Measurements from ENCODE around the gene CD48. TPM values are rescaled to one million over a fixed set of nuclear protein-coding genes. Genes with fewer than 3 reads are reported as not detected.

CD48 gene
- polyA plus RNA-seq = 1 to 10 TPM; 3.3 to 4.6 TPM

GRCh38 chr1:160711602-160712311, at the start of gene CD48:
TSS of gene CD48 (minus strand) at chr1:160711822. CDS start at chr1:160711763, 59 bp downstream.
- Histone ChIP-seq H3K36me3 (ENCODE audit: control insufficient read depth in 2 of 2, insufficient read depth in 2 of 2, low read length in 1 of 2) (no peaks in the 10 kb centered on the region), H3K27me3 (ENCODE audit: control insufficient read depth in 1 of 2, insufficient read depth in 2 of 2, low read length in 2 of 2) (no peaks in the 10 kb centered on the region), H3K9me3 (ENCODE audit: control insufficient read depth in 2 of 2, insufficient read depth in 1 of 2, low read depth in 1 of 2, low read length in 1 of 2) (no peaks in the 10 kb centered on the region), H3K4me3 (ENCODE audit: low read depth in 1 of 2, low read length in 2 of 2) (peak within 1 kb of the TSS; percentile 27 to 28), H3K27ac (ENCODE audit: low read depth in 2 of 2, low read length in 1 of 2) (peak within 1 kb of the TSS; percentile 49 to 57), H3K4me1 (ENCODE audit: control insufficient read depth in 2 of 2, insufficient read depth in 2 of 2, low read length in 1 of 2) (no peaks in the 10 kb centered on the region)
- 54 to 66% methylated on average over 9 of the region's 9 CpGs for WGBS, 2 donors

GRCh38 chr1:160761046-160761445, 49.4 kb upstream of the CD48 start:
- Histone ChIP-seq H3K4me3 (ENCODE audit: low read depth in 1 of 2, low read length in 2 of 2) (no peak overlapping the region), H3K27ac (ENCODE audit: low read depth in 2 of 2, low read length in 1 of 2) (peak overlapping the region in 1 of 2 donors; percentile 21), H3K27me3 (ENCODE audit: control insufficient read depth in 1 of 2, insufficient read depth in 2 of 2, low read length in 2 of 2) (no peaks in the 10 kb centered on the region), H3K36me3 (ENCODE audit: control insufficient read depth in 2 of 2, insufficient read depth in 2 of 2, low read length in 1 of 2) (no peaks in the 10 kb centered on the region), H3K4me1 (ENCODE audit: control insufficient read depth in 2 of 2, insufficient read depth in 2 of 2, low read length in 1 of 2) (peaks cover 0 to 5% of the 10 kb centered on the region in 2 donors), H3K9me3 (ENCODE audit: control insufficient read depth in 2 of 2, insufficient read depth in 1 of 2, low read depth in 1 of 2, low read length in 1 of 2) (no peaks in the 10 kb centered on the region)
- 74 to 86% methylated on average over 4 of the region's 4 CpGs for WGBS, 2 donors

GRCh38 chr1:160759740-160760139, 48.1 kb upstream of the CD48 start:
- Histone ChIP-seq H3K4me3 (ENCODE audit: low read depth in 1 of 2, low read length in 2 of 2) (no peak overlapping the region), H3K36me3 (ENCODE audit: control insufficient read depth in 2 of 2, insufficient read depth in 2 of 2, low read length in 1 of 2) (no peaks in the 10 kb centered on the region)

GRCh38 chr1:160758521-160758920, 46.9 kb upstream of the CD48 start:
- Histone ChIP-seq H3K36me3 (ENCODE audit: control insufficient read depth in 2 of 2, insufficient read depth in 2 of 2, low read length in 1 of 2) (no peaks in the 10 kb centered on the region), H3K27ac (ENCODE audit: low read depth in 2 of 2, low read length in 1 of 2) (no peak overlapping the region), H3K4me3 (ENCODE audit: low read depth in 1 of 2, low read length in 2 of 2) (no peak overlapping the region), H3K4me1 (ENCODE audit: control insufficient read depth in 2 of 2, insufficient read depth in 2 of 2, low read length in 1 of 2) (peaks cover 0 to 5% of the 10 kb centered on the region in 2 donors), H3K9me3 (ENCODE audit: control insufficient read depth in 2 of 2, insufficient read depth in 1 of 2, low read depth in 1 of 2, low read length in 1 of 2) (no peaks in the 10 kb centered on the region), H3K27me3 (ENCODE audit: control insufficient read depth in 1 of 2, insufficient read depth in 2 of 2, low read length in 2 of 2) (no peaks in the 10 kb centered on the region)
- 89 to 90% methylated on average over 2 of the region's 2 CpGs for WGBS, 2 donors

More at GRCh38 chr1:160759740-160760139, 48.1 kb upstream of the CD48 start:
- Histone ChIP-seq H3K27ac (ENCODE audit: low read depth in 2 of 2, low read length in 1 of 2) (no peak overlapping the region), H3K4me1 (ENCODE audit: control insufficient read depth in 2 of 2, insufficient read depth in 2 of 2, low read length in 1 of 2) (peaks cover 0 to 5% of the 10 kb centered on the region in 2 donors), H3K27me3 (ENCODE audit: control insufficient read depth in 1 of 2, insufficient read depth in 2 of 2, low read length in 2 of 2) (no peaks in the 10 kb centered on the region), H3K9me3 (ENCODE audit: control insufficient read depth in 2 of 2, insufficient read depth in 1 of 2, low read depth in 1 of 2, low read length in 1 of 2) (no peaks in the 10 kb centered on the region)

- H3K4me1 ChIP-seq (ENCODE audit: control insufficient read depth in 2 of 2, insufficient read depth in 2 of 2, low read length in 1 of 2) = peaks cover 0 to 2% of the 10 kb centered on the region in 2 donors
- peak overlapping the region; percentile 4 to 40 for H3K27ac ChIP-seq (ENCODE audit: low read depth in 2 of 2, low read length in 1 of 2)
- no peaks in the 10 kb centered on the region for H3K9me3 ChIP-seq (ENCODE audit: control insufficient read depth in 2 of 2, insufficient read depth in 1 of 2, low read depth in 1 of 2, low read length in 1 of 2)
- 85 to 90% methylated on average over 2 of the region's 2 CpGs for WGBS, 2 donors
- H3K27me3 ChIP-seq (ENCODE audit: control insufficient read depth in 1 of 2, insufficient read depth in 2 of 2, low read length in 2 of 2) = no peaks in the 10 kb centered on the region
- no peaks in the 10 kb centered on the region for H3K36me3 ChIP-seq (ENCODE audit: control insufficient read depth in 2 of 2, insufficient read depth in 2 of 2, low read length in 1 of 2)
- no peak overlapping the region for H3K4me3 ChIP-seq (ENCODE audit: low read depth in 1 of 2, low read length in 2 of 2)
These were observed 45.2 kb upstream of the CD48 start for GRCh38 chr1:160756849-160757201.

- H3K27me3 ChIP-seq (ENCODE audit: control insufficient read depth in 1 of 2, insufficient read depth in 2 of 2, low read length in 2 of 2) = no peaks in the 10 kb centered on the region
- WGBS, 2 donors = 62 to 69% methylated on average over 5 of the region's 5 CpGs
- no peaks in the 10 kb centered on the region for H3K36me3 ChIP-seq (ENCODE audit: control insufficient read depth in 2 of 2, insufficient read depth in 2 of 2, low read length in 1 of 2)
- no peaks in the 10 kb centered on the region for H3K9me3 ChIP-seq (ENCODE audit: control insufficient read depth in 2 of 2, insufficient read depth in 1 of 2, low read depth in 1 of 2, low read length in 1 of 2)
- H3K27ac ChIP-seq (ENCODE audit: low read depth in 2 of 2, low read length in 1 of 2) = peak overlapping the region in 1 of 2 donors; percentile 40
- H3K4me3 ChIP-seq (ENCODE audit: low read depth in 1 of 2, low read length in 2 of 2) = no peak overlapping the region
- H3K4me1 ChIP-seq (ENCODE audit: control insufficient read depth in 2 of 2, insufficient read depth in 2 of 2, low read length in 1 of 2) = no peaks in the 10 kb centered on the region
These were observed 44.6 kb upstream of the CD48 start for GRCh38 chr1:160755911-160756848.

- no peaks in the 10 kb centered on the region for H3K4me1 ChIP-seq (ENCODE audit: control insufficient read depth in 2 of 2, insufficient read depth in 2 of 2, low read length in 1 of 2)
- no peaks in the 10 kb centered on the region for H3K36me3 ChIP-seq (ENCODE audit: control insufficient read depth in 2 of 2, insufficient read depth in 2 of 2, low read length in 1 of 2)
- no peak overlapping the region for H3K4me3 ChIP-seq (ENCODE audit: low read depth in 1 of 2, low read length in 2 of 2)
- no peaks in the 10 kb centered on the region for H3K27me3 ChIP-seq (ENCODE audit: control insufficient read depth in 1 of 2, insufficient read depth in 2 of 2, low read length in 2 of 2)
- H3K27ac ChIP-seq (ENCODE audit: low read depth in 2 of 2, low read length in 1 of 2) = no peak overlapping the region
- H3K9me3 ChIP-seq (ENCODE audit: control insufficient read depth in 2 of 2, insufficient read depth in 1 of 2, low read depth in 1 of 2, low read length in 1 of 2) = no peaks in the 10 kb centered on the region
- WGBS, 2 donors = 80 to 84% methylated on average over 2 of the region's 2 CpGs
These were observed 43.8 kb upstream of the CD48 start for GRCh38 chr1:160755461-160755860.

GRCh38 chr1:160753594-160753993, 42.0 kb upstream of the CD48 start:
- H3K27ac ChIP-seq (ENCODE audit: low read depth in 2 of 2, low read length in 1 of 2) = no peak overlapping the region

GRCh38 chr1:160752924-160753323, 41.3 kb upstream of the CD48 start:
- Histone ChIP-seq H3K36me3 (ENCODE audit: control insufficient read depth in 2 of 2, insufficient read depth in 2 of 2, low read length in 1 of 2) (no peaks in the 10 kb centered on the region), H3K27me3 (ENCODE audit: control insufficient read depth in 1 of 2, insufficient read depth in 2 of 2, low read length in 2 of 2) (no peaks in the 10 kb centered on the region), H3K4me3 (ENCODE audit: low read depth in 1 of 2, low read length in 2 of 2) (no peak overlapping the region), H3K27ac (ENCODE audit: low read depth in 2 of 2, low read length in 1 of 2) (no peak overlapping the region), H3K4me1 (ENCODE audit: control insufficient read depth in 2 of 2, insufficient read depth in 2 of 2, low read length in 1 of 2) (peaks cover 0 to 6% of the 10 kb centered on the region in 2 donors), H3K9me3 (ENCODE audit: control insufficient read depth in 2 of 2, insufficient read depth in 1 of 2, low read depth in 1 of 2, low read length in 1 of 2) (no peaks in the 10 kb centered on the region)
- WGBS, 2 donors = 49 to 56% methylated on average over 5 of the region's 5 CpGs

More at GRCh38 chr1:160753594-160753993, 42.0 kb upstream of the CD48 start:
- H3K4me1 ChIP-seq (ENCODE audit: control insufficient read depth in 2 of 2, insufficient read depth in 2 of 2, low read length in 1 of 2) = no peaks in the 10 kb centered on the region
- no peaks in the 10 kb centered on the region for H3K27me3 ChIP-seq (ENCODE audit: control insufficient read depth in 1 of 2, insufficient read depth in 2 of 2, low read length in 2 of 2)
- no peaks in the 10 kb centered on the region for H3K36me3 ChIP-seq (ENCODE audit: control insufficient read depth in 2 of 2, insufficient read depth in 2 of 2, low read length in 1 of 2)
- no peak overlapping the region for H3K4me3 ChIP-seq (ENCODE audit: low read depth in 1 of 2, low read length in 2 of 2)
- no peaks in the 10 kb centered on the region for H3K9me3 ChIP-seq (ENCODE audit: control insufficient read depth in 2 of 2, insufficient read depth in 1 of 2, low read depth in 1 of 2, low read length in 1 of 2)

Measured in esophagus (tissue), 2 donors.